ENCODE results near the gene SEMA4B.
A peak's percentile ranks its signal among the peaks of the same experiment; 100 is the strongest.
"Not testable (repeated sequence)": the region's sequence is repeated elsewhere in the genome, so short reads cannot be mapped to it uniquely, and the experiment has no call there.

Gene SEMA4B

GRCh38 chr15:90228960-90229359, 27.8 kb downstream of the SEMA4B start:
- DNase-seq, result no peak

- no peak for DNase-seq
Measured at GRCh38 chr15:90230071-90230494, 29.0 kb downstream of the SEMA4B start.

- DNase-seq, result no peak
Measured at GRCh38 chr15:90230610-90231009, 29.5 kb downstream of the SEMA4B start.

GRCh38 chr15:90231028-90232017, 30.2 kb downstream of the SEMA4B start:
- no peak for DNase-seq

- DNase-seq, result no peak
Measured at GRCh38 chr15:90232196-90232595, 31.1 kb downstream of the SEMA4B start.

GRCh38 chr15:90232941-90233386, 31.8 kb downstream of the SEMA4B start:
- no peak for DNase-seq

GRCh38 chr15:90233387-90234095, 32.4 kb downstream of the SEMA4B start, which contains the start of gene CIB1:
TSS of gene CIB1 (minus strand) at chr15:90233941. CDS start at chr15:90233885, 56 bp downstream.
- peak; percentile 37 to 93 for DNase-seq

GRCh38 chr15:90234096-90234988, 33.2 kb downstream of the SEMA4B start, which contains the start of gene GDPGP1:
TSS of gene GDPGP1 (plus strand) at chr15:90234209. CDS start at chr15:90240909, 6,700 bp downstream.
- DNase-seq, result peak in 1 of 2 experiments; percentile 44

- DNase-seq, result no peak
Measured at GRCh38 chr15:90239371-90239770, 38.2 kb downstream of the SEMA4B start.

GRCh38 chr15:90240856-90241255, 39.7 kb downstream of the SEMA4B start:
- no peak for DNase-seq

- DNase-seq, result no peak
Measured at GRCh38 chr15:90241343-90242192, 40.4 kb downstream of the SEMA4B start.

GRCh38 chr15:90243943-90244639, 43.0 kb downstream of the SEMA4B start:
- no peak for DNase-seq

- DNase-seq, result no peak
Measured at GRCh38 chr15:90248789-90249202, 47.7 kb downstream of the SEMA4B start.

GRCh38 chr15:90249203-90249863, 48.2 kb downstream of the SEMA4B start, which contains the start of gene TTLL13:
TSS of gene TTLL13 (plus strand) at chr15:90249556. CDS start at chr15:90250631, 1,075 bp downstream.
- peak; percentile 58 to 95 for DNase-seq

GRCh38 chr15:90257776-90258175, 56.6 kb downstream of the SEMA4B start:
- DNase-seq, result no peak

GRCh38 chr15:90259524-90259923, 58.4 kb downstream of the SEMA4B start:
- DNase-seq, result no peak

- not testable (repeated sequence) for DNase-seq
Measured at GRCh38 chr15:90260731-90261130, 59.6 kb downstream of the SEMA4B start.

GRCh38 chr15:90261811-90262210, 60.7 kb downstream of the SEMA4B start:
- DNase-seq, result no peak

GRCh38 chr15:90262426-90262825, 61.3 kb downstream of the SEMA4B start:
- DNase-seq, result no peak

- no peak for DNase-seq
Measured at GRCh38 chr15:90264671-90265070, 63.5 kb downstream of the SEMA4B start.

All from NCI-H526 (cell line).